ENCODE measurements around the gene PCNT.
"Not testable (repeated sequence)": the region's sequence is repeated elsewhere in the genome, so short reads cannot be mapped to it uniquely, and the experiment has no call there.

The PCNT gene

GRCh38 chr21:46388896-46389295 lies 64.9 kb downstream of the PCNT start:
- FAIRE-seq, result no peak

- no peak for FAIRE-seq
These were observed 66.9 kb downstream of the PCNT start for GRCh38 chr21:46390603-46391545.

GRCh38 chr21:46391773-46392172 lies 67.8 kb downstream of the PCNT start:
- FAIRE-seq, result no peak

DNA sequence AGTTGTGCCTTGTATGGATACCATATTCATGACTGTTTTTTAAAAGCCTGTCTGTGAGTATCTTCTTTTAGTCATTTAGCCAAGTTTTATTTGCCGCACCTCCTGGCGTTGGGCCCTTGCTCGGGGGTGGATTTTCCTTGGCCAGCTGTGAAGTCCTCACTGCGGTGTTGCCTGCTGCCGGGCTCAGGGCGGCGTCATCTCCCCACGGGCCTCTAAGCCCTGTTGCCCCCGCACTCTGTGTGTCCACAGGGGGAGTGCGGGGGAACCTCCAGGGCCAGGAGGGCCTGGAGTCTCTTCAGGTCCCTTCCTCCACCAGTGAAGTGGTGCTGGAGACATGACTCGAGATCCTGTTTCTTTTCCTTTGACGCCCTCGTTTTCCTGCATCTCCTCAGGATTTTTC lies 69.0 kb downstream of the PCNT start:
- no peak for FAIRE-seq

- FAIRE-seq, result no peak
These were observed 69.5 kb downstream of the PCNT start for GRCh38 chr21:46393451-46393940.

- FAIRE-seq, result no peak
These were observed 70.1 kb downstream of the PCNT start for GRCh38 chr21:46393941-46394594.

DNA sequence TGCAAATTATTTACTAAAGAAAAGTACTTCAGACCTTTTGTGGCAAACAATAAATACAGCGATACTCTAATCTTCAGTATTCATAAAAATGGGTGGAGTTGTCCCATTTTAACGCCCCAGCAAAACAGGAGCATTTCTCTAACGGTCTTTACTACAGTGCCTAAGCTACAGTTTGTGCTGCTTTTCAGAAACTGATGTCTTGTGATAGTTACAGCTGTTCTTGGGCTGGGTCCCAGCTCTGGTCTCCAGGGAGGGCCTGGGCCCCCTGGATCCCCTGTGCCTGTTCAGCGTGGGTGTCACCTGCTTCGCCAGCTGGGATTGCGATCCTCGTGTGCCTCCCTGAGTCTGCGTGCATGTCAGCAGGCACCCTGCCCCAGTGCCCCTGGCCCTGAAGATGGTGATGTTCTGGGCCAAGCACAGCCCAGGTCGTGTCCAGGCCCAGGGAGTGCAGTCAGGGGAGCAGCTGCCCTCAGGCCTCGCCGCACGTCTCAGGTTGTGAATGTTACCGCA lies 70.7 kb downstream of the PCNT start:
- FAIRE-seq, result no peak

- FAIRE-seq, result no peak
These were observed 73.4 kb downstream of the PCNT start for GRCh38 chr21:46397211-46397905.

DNA sequence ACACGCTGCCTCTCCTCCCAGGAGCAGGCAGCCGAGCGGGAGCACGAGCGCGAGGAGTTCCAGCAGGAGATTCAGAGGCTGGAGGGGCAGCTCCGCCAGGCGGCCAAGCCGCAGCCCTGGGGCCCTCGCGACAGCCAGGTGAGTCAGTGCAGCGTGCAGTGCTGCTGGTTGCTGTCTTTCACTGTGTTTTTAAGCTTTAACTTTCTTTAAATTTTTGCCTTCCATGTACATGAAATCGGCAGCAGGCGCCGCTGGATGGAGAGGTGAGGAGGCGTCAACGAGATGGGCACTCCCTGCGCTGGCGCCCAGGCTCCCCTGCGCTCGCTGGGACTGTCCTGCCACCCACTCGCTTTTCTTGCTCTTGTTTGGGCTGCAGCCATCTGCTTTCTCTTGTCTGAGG lies 74.0 kb downstream of the PCNT start:
- no peak for FAIRE-seq

GRCh38 chr21:46399129-46399528 lies 75.2 kb downstream of the PCNT start:
- no peak for FAIRE-seq

- no peak for FAIRE-seq
These were observed 75.7 kb downstream of the PCNT start for GRCh38 chr21:46399686-46400085.

DNA sequence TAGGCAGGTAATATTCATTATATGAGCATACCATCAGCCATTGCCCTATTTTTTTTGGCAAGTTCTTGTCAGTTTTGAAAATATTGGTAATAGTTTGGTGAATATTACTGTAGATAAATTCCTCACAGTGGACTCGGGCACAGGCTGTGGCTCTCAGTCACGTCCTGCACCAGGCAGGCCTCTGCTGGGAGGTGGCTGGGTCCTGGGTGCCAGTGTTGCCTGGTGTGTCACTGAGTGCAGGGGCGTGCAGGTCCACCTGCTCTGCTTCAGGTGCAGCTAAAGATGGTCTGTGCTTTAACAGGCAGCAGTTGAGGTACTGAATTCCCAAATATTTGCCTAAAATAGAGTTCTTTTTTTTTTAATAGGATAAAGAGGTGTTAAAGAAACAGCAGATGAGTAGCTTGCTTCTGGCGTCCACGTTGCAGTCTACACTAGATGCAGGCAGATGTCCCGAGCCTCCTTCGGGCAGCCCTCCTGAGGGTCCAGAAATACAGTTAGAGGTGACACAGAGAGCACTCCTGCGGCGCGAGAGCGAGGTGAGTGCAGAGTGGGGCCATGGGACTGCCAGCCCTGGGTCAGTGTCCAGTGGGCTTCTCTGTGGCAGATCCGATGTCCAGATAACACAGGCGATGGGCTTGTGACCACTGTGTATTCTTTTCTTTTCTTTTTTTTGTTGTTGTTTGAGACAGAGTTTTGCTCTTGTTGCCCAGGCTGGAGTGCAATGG lies 77.4 kb downstream of the PCNT start:
- no peak for FAIRE-seq

GRCh38 chr21:46402421-46402820 lies 78.5 kb downstream of the PCNT start:
- no peak for FAIRE-seq

- FAIRE-seq, result not testable (repeated sequence)
These were observed 79.4 kb downstream of the PCNT start for GRCh38 chr21:46403234-46403811.

- no peak for FAIRE-seq
These were observed 80.3 kb downstream of the PCNT start for GRCh38 chr21:46404306-46404705.

DNA sequence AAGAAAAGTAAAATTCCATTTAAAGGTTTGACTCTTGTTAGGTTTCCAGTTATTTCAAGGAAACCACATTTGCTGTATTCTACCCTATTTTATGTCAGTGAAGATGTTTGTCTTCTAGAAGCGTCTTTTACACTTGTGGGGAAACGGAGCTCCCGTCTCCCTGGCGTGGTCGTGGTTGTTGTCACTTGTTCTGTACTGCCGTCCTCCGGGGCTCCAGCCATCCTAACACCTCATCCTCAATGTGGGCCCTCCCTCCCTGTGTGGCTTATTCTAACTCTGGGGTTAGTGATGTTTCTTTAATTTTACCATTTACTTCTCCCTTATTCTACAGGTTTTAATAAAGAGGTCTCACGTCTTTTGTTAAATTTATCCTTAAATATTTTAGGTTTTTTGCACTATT lies 82.0 kb downstream of the PCNT start:
- FAIRE-seq, result no peak

GRCh38 chr21:46409641-46410406 lies 85.9 kb downstream of the PCNT start:
- no peak for FAIRE-seq

- FAIRE-seq, result no peak
These were observed 86.6 kb downstream of the PCNT start for GRCh38 chr21:46410516-46410915.

GRCh38 chr21:46411236-46411635 lies 87.3 kb downstream of the PCNT start:
- no peak for FAIRE-seq

- FAIRE-seq, result no peak
These were observed 87.7 kb downstream of the PCNT start for GRCh38 chr21:46411691-46412090.
